HepG2 (cell line): ENCODE measurements around the gene CLASRP. TPM values are rescaled to one million over a fixed set of nuclear protein-coding genes. Genes with fewer than 3 reads are reported as not detected.

Experiments
- ATAC-seq: fragments of 200-7000 bp; cut with Tn5 transposase; 3 replicates; pipeline ENCODE4 v1.9.1; 2020; ENCODE audit warnings: mild to moderate bottlenecking, moderate library complexity
- BruUV-seq: library from RNA; stranded (reverse); fragments of 400-500 nt; replicated peaks from 2 replicates; lab custom pipeline; 2021; lab: Mats Ljungman, UMichigan
- CTCF ChIA-PET: fragments of 300-600 bp; formaldehyde crosslinking; extraction: SDS; loops from one replicate; lab custom pipeline; 2021; ENCODE audit warnings: low total read pairs, inconsistent platforms, low intra/inter-chr PET ratio; lab: Yijun Ruan, JAX
- POLR2A ChIA-PET: fragments of 350-600 bp; sonication (Branson Sonifier 250); formaldehyde crosslinking; loops from one replicate; lab custom pipeline; 2020; ENCODE audit warnings: antibody characterized with exemption, inconsistent platforms; lab: Yijun Ruan, JAX
- DNase-seq: peaks from one replicate; pipeline ENCODE4 v3.0.0-alpha.2; 2015; ENCODE audit warnings: low spot score
- FAIRE-seq: peaks from 3 replicates; lab custom pipeline; 2011; peaks lifted over from hg19 to GRCh38; lab: Jason Lieb, UNC
- H2AFZ ChIP-seq: one replicate; pipeline ENCODE4 v1.6.1; 2011; ENCODE audit warnings: low read length, inconsistent platforms
- H3K27ac ChIP-seq: fragments of 300-600 bp; 3 replicates; pipeline ENCODE4 v1.8.0; 2011; ENCODE audit warnings: mixed run types, mild to moderate bottlenecking, mixed read lengths, low read length, inconsistent platforms; ENCODE audit not compliant: insufficient read depth; ENCODE audit errors: extremely low read length
- H3K27me3 ChIP-seq, 2 experiments: fragments of 200-600 bp in 1 of 2; 2 replicates in 1 of 2; 3 replicates in 1 of 2; pipeline versions ENCODE4 v1.6.0 to v1.8.0; 2011; ENCODE audit warnings: low read length in 2 of 2, mild to moderate bottlenecking in 2 of 2, moderate library complexity in 2 of 2, inconsistent platforms in 1 of 2; ENCODE audit not compliant: insufficient read depth in 2 of 2, control insufficient read depth in 1 of 2
- H3K36me3 ChIP-seq, 2 experiments: fragments of 200-600 bp in 1 of 2; replicated peaks in 1 of 2; 2 replicates in 1 of 2; 3 replicates in 1 of 2; pipeline versions ENCODE4 v1.5.1 to v1.8.0; 2011; ENCODE audit warnings: low read length in 2 of 2, inconsistent platforms in 1 of 2; ENCODE audit not compliant: insufficient read depth in 2 of 2, control insufficient read depth in 1 of 2
- H3K4me1 ChIP-seq: 2 replicates; pipeline ENCODE4 v1.5.1; 2012; ENCODE audit warnings: low read length, inconsistent platforms; ENCODE audit not compliant: insufficient read depth
- H3K4me2 ChIP-seq: 2 replicates; pipeline ENCODE4 v1.6.0; 2011; ENCODE audit warnings: low read depth, low read length, inconsistent platforms
- H3K4me3 ChIP-seq, 3 experiments: fragments of 200-600 bp in 1 of 3; sonication (generic), shearing (Covaris generic) in 1 of 3; replicated peaks in 1 of 3; 2 replicates each; pipeline ENCODE4 v1.5.1; 2011 to 2016; ENCODE audit warnings: low read length in 3 of 3, inconsistent platforms in 2 of 3, low read depth in 2 of 3, mild to moderate bottlenecking in 2 of 3, control low read depth in 1 of 3, mixed read lengths in 1 of 3; ENCODE audit not compliant: insufficient read depth in 1 of 3
- H3K79me2 ChIP-seq: one replicate; pipeline ENCODE4 v1.6.1; 2011; ENCODE audit warnings: low read length, inconsistent platforms; ENCODE audit not compliant: insufficient read depth
- H3K9ac ChIP-seq: 2 replicates; pipeline ENCODE4 v1.6.0; 2011; ENCODE audit warnings: mild to moderate bottlenecking, low read depth, low read length, inconsistent platforms; ENCODE audit not compliant: insufficient read depth
- H3K9me3 ChIP-seq: 2 replicates; pipeline ENCODE4 v1.5.1; 2012; ENCODE audit warnings: mild to moderate bottlenecking, low read length
- H4K20me1 ChIP-seq: 2 replicates; pipeline ENCODE4 v1.6.0; 2011; ENCODE audit warnings: inconsistent platforms, mild to moderate bottlenecking, low read length, moderate library complexity; ENCODE audit not compliant: insufficient read depth
- ERF ChIP-seq: IDR thresholded peaks from 2 replicates; pipeline ENCODE4 v1.6.1; 2018; ENCODE audit warnings: missing biosample characterization, missing genetic modification reagents
- HOXA7 ChIP-seq: sonication (generic); formaldehyde crosslinking; IDR thresholded peaks from 2 replicates; pipeline ENCODE4 v1.8.1; 2022; ENCODE audit warnings: mild to moderate bottlenecking, missing genetic modification reagents, moderate library complexity
- MLLT10 ChIP-seq: sonication (generic); formaldehyde crosslinking; IDR thresholded peaks from 2 replicates; pipeline ENCODE4 v1.4.0; 2020; ENCODE audit warnings: missing genetic modification reagents
- RBAK ChIP-seq: sonication (generic); formaldehyde crosslinking; IDR thresholded peaks from 2 replicates; pipeline ENCODE4 v1.5.1; 2020; ENCODE audit warnings: mild to moderate bottlenecking, missing genetic modification reagents
- SMYD3 ChIP-seq: sonication (generic); formaldehyde crosslinking; IDR thresholded peaks from 2 replicates; pipeline ENCODE4 v1.8.1; 2023; ENCODE audit warnings: mild to moderate bottlenecking, missing genetic modification reagents
- SNRNP70 ChIP-seq: fragments of 200-400 bp; formaldehyde crosslinking; IDR thresholded peaks from 2 replicates; pipeline ENCODE4 v1.6.1; 2017; ENCODE audit warnings: mild to moderate bottlenecking, low read depth, low read length, moderate library complexity
- ZFP1 ChIP-seq: IDR thresholded peaks from 2 replicates; pipeline ENCODE4 v1.6.1; 2016
- ZFYVE20 ChIP-seq: sonication (generic); formaldehyde crosslinking; IDR thresholded peaks from 2 replicates; pipeline ENCODE4 v1.8.0; 2023; ENCODE audit warnings: low read depth, mild to moderate bottlenecking, moderate library complexity, missing genetic modification reagents, borderline replicate concordance
- ZNF17 ChIP-seq: sonication (generic); formaldehyde crosslinking; IDR thresholded peaks from 2 replicates; pipeline ENCODE4 v1.5.0; 2020; ENCODE audit warnings: mild to moderate bottlenecking, missing genetic modification reagents
- ZNF562 ChIP-seq: sonication (generic); formaldehyde crosslinking; IDR thresholded peaks from 2 replicates; pipeline ENCODE4 v1.8.0; 2022; ENCODE audit warnings: missing genetic modification reagents, borderline replicate concordance
- ZNF577 ChIP-seq: sonication (generic); formaldehyde crosslinking; IDR thresholded peaks from 2 replicates; pipeline ENCODE4 v1.4.0; 2020; ENCODE audit warnings: mild to moderate bottlenecking, low read depth, missing genetic modification reagents, borderline replicate concordance
- ZNF776 ChIP-seq: sonication (generic); formaldehyde crosslinking; IDR thresholded peaks from 2 replicates; pipeline ENCODE4 v1.4.0; 2020; ENCODE audit warnings: mild to moderate bottlenecking, missing genetic modification reagents
- ZNF790 ChIP-seq: sonication (generic); formaldehyde crosslinking; IDR thresholded peaks from 2 replicates; pipeline ENCODE4 v1.8.0; 2022; ENCODE audit warnings: missing genetic modification reagents, mild to moderate bottlenecking, borderline replicate concordance
- ZNF850 ChIP-seq: sonication (generic); formaldehyde crosslinking; conservative IDR thresholded peaks from 2 replicates; pipeline ENCODE4 v1.9.0; 2021; ENCODE audit warnings: mild to moderate bottlenecking, missing genetic modification reagents
- WGBS: methylation state at CpG from one replicate; pipeline ENCODE4 v1.1.6; 2017; ENCODE audit warnings: low lambda C conversion rate; 5-methylcytosine and 5-hydroxymethylcytosine counted together
- in situ Hi-C: cut with HindIII; loops from 2 replicates; pipeline ENCODE4 v1.10.0; 2017; ENCODE audit warnings: low pct_unique_long_range_greater_than_20kb; ENCODE audit not compliant: extremely low pct_ligation_motif_present
- intact Hi-C: fragments of 100-400 bp; cut with micrococcal nuclease; formaldehyde crosslinking; loops from one replicate; pipeline ENCODE4 v1.10.0; 2022; ENCODE audit not compliant: unreplicated experiment
- polyA plus RNA-seq, 8 experiments: library from polyadenylated mRNA; depleted of rRNA in 3 of 8; stranded (reverse) in 7 of 8; unstranded in 1 of 8; fragments of >200 nt; fragmentation: Illumina TruSeq in 4 of 8; extraction: Trizol in 4 of 8; gene quantifications; 2 replicates each; pipeline versions ENCODE4 v1.2.1 to v1.2.3, GENCODE V29; 2011 to 2016; ENCODE audit warnings: low read depth in 4 of 8, missing spikeins in 1 of 8, mixed read lengths in 1 of 8; ENCODE audit not compliant: insufficient read depth in 1 of 8
- total RNA-seq, 5 experiments: library from RNA; depleted of rRNA; stranded (reverse); fragments of >200 nt; fragmentation: Illumina TruSeq; extraction: Trizol; gene quantifications; 2 replicates each; pipeline ENCODE4 v1.2.3, GENCODE V29; 2016; ENCODE audit warnings: low read depth in 1 of 5
- TF ChIP-seq, protein P1 (sequence below): sonication (generic); formaldehyde crosslinking; IDR thresholded peaks from 2 replicates; pipeline ENCODE4 v1.5.1; 2020; ENCODE audit warnings: mild to moderate bottlenecking, missing genetic modification reagents, moderate library complexity
- TF ChIP-seq, protein P2 (sequence below): sonication (generic); formaldehyde crosslinking; IDR thresholded peaks from 2 replicates; pipeline ENCODE4 v1.8.1; 2023; ENCODE audit warnings: missing genetic modification reagents, mild to moderate bottlenecking, borderline replicate concordance
- TF ChIP-seq, protein P3 (sequence below): sonication (generic); formaldehyde crosslinking; IDR thresholded peaks from 2 replicates; pipeline ENCODE4 v1.4.0; 2020; ENCODE audit warnings: missing genetic modification reagents
- TF ChIP-seq, protein P4 (sequence below): sonication (generic); formaldehyde crosslinking; IDR thresholded peaks from 2 replicates; pipeline ENCODE4 v1.5.1; 2020; ENCODE audit warnings: mild to moderate bottlenecking, missing genetic modification reagents

The CLASRP gene
- total and polyA plus RNA-seq, 2 of the 13 experiments (the other 11 are each of a cell fraction or from before 2014, with no cell fraction given): 32.0 to 51.4 TPM

DNA sequence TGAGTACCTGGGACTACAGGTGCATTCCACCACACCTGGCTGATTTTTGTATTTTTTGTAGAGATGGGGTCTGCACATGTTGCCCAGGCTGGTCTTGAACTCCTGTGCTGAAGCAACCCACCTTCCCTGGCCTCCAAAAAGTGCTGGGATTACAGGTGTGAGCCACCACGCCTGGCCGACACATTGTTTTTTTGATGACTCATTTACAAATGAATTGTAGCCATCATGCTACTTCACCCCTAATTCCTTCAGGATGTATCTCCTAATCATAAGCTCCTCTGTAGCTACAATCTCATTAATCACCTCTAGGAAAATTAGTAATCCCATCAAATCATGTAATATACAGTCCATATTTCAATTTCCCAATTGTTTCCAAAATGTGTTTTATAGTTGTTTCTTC, 19.7 kb upstream of the CLASRP start:
- Histone ChIP-seq H2AFZ (no peak overlapping the region), H3K27me3 (no peaks in the 10 kb centered on the region), H3K4me1 (0 out of 2 replicates have a peak, but pooled peaks cover 16% of the 10 kb centered on the region), H3K9me3 (no peaks in the 10 kb centered on the region), H4K20me1 (no peaks in the 10 kb centered on the region), H3K79me2 (no peaks in the 10 kb centered on the region), H3K4me3 (no peak overlapping the region), H3K36me3 (no peaks in the 10 kb centered on the region), H3K27ac (no peak overlapping the region), H3K4me2 (no peak overlapping the region), H3K9ac (no peak overlapping the region)
- WGBS: 100% methylated on average over 2 of the region's 2 CpGs
- ATAC-seq (no peak), FAIRE-seq (no peak), DNase-seq (no peak)
- no TSS peak for BruUV-seq
- ChIA-PET CTCF (no interaction called here), POLR2A (interaction anchor here (0.7 to 3.1 kb wide), 2 partner anchors 18 to 20 kb away, joined by 3 to 8 read pairs; partner anchors contain the start of gene CLASRP)
- in situ Hi-C loops: loop anchor here (5.0 to 10.0 kb wide), 2 partner anchors 43 to 106 kb away; no protein-coding TSS in a partner anchor
- intact Hi-C loops: loop anchor here (5.0 kb wide), 1 partner anchor 108 kb away; no protein-coding TSS in a partner anchor
- TF ChIP-seq ZNF850 (CRISPR knock-in tag) (no peak), ZFP1 (CRISPR knock-in tag) (no peak), ZNF790 (CRISPR knock-in tag) (no peak), ZNF776 (CRISPR knock-in tag) (no peak), ZNF17 (CRISPR knock-in tag) (no peak), SNRNP70 (no peak), ZFYVE20 (CRISPR knock-in tag) (no peak), ZNF577 (no peak), MLLT10 (no peak), SMYD3 (CRISPR knock-in tag) (no peak), HOXA7 (CRISPR knock-in tag) (no peak), ZNF562 (CRISPR knock-in tag) (no peak), RBAK (no peak), ERF (CRISPR knock-in tag) (no peak)
- TF ChIP-seq, protein P1, sequence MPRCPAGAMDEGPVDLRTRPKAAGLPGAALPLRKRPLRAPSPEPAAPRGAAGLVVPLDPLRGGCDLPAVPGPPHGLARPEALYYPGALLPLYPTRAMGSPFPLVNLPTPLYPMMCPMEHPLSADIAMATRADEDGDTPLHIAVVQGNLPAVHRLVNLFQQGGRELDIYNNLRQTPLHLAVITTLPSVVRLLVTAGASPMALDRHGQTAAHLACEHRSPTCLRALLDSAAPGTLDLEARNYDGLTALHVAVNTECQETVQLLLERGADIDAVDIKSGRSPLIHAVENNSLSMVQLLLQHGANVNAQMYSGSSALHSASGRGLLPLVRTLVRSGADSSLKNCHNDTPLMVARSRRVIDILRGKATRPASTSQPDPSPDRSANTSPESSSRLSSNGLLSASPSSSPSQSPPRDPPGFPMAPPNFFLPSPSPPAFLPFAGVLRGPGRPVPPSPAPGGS (CRISPR knock-in tag): no peak
- TF ChIP-seq, protein P2, sequence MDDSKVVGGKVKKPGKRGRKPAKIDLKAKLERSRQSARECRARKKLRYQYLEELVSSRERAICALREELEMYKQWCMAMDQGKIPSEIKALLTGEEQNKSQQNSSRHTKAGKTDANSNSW (CRISPR knock-in tag): no peak
- TF ChIP-seq, protein P3, sequence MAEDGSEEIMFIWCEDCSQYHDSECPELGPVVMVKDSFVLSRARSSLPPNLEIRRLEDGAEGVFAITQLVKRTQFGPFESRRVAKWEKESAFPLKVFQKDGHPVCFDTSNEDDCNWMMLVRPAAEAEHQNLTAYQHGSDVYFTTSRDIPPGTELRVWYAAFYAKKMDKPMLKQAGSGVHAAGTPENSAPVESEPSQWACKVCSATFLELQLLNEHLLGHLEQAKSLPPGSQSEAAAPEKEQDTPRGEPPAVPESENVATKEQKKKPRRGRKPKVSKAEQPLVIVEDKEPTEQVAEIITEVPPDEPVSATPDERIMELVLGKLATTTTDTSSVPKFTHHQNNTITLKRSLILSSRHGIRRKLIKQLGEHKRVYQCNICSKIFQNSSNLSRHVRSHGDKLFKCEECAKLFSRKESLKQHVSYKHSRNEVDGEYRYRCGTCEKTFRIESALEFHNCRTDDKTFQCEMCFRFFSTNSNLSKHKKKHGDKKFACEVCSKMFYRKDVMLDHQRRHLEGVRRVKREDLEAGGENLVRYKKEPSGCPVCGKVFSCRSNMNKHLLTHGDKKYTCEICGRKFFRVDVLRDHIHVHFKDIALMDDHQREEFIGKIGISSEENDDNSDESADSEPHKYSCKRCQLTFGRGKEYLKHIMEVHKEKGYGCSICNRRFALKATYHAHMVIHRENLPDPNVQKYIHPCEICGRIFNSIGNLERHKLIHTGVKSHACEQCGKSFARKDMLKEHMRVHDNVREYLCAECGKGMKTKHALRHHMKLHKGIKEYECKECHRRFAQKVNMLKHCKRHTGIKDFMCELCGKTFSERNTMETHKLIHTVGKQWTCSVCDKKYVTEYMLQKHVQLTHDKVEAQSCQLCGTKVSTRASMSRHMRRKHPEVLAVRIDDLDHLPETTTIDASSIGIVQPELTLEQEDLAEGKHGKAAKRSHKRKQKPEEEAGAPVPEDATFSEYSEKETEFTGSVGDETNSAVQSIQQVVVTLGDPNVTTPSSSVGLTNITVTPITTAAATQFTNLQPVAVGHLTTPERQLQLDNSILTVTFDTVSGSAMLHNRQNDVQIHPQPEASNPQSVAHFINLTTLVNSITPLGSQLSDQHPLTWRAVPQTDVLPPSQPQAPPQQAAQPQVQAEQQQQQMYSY (CRISPR knock-in tag): no peak
- TF ChIP-seq, protein P4, sequence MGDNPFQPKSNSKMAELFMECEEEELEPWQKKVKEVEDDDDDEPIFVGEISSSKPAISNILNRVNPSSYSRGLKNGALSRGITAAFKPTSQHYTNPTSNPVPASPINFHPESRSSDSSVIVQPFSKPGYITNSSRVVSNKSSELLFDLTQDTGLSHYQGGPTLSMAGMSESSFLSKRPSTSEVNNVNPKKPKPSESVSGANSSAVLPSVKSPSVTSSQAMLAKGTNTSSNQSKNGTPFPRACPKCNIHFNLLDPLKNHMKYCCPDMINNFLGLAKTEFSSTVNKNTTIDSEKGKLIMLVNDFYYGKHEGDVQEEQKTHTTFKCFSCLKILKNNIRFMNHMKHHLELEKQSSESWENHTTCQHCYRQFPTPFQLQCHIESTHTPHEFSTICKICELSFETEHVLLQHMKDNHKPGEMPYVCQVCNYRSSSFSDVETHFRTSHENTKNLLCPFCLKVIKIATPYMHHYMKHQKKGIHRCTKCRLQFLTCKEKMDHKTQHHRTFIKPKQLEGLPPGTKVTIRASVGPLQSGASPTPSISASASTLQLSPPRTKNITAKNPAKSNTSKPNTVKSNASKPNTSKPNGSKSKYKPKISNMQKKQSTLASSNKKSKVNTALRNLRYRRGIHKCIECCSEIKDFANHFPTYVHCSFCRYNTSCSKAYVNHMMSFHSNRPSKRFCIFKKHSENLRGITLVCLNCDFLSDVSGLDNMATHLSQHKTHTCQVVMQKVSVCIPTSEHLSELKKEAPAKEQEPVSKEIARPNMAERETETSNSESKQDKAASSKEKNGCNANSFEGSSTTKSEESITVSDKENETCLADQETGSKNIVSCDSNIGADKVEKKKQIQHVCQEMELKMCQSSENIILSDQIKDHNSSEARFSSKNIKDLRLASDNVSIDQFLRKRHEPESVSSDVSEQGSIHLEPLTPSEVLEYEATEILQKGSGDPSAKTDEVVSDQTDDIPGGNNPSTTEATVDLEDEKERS (CRISPR knock-in tag): no peak
